GM19455 (cell line): ENCODE data around the gene DGCR2.

Experiments
- ATAC-seq: cut with Tn5 transposase; IDR thresholded peaks from one replicate; pipeline ENCODE4 v1.9.1; 2021; ENCODE audit not compliant: unreplicated experiment

DGCR2 gene

GRCh38 chr22:19110064-19110458 is 12.2 kb downstream of the DGCR2 start:
- no peak for ATAC-seq

- peak; percentile 79 for ATAC-seq
Measured at GRCh38 chr22:19109198-19110063, 12.8 kb downstream of the DGCR2 start.

GRCh38 chr22:19108807-19109197 is 13.4 kb downstream of the DGCR2 start:
- ATAC-seq: no peak

GRCh38 chr22:19107730-19108074 is 14.5 kb downstream of the DGCR2 start:
- ATAC-seq: no peak

- ATAC-seq: no peak
Measured at GRCh38 chr22:19106886-19107729, 15.1 kb downstream of the DGCR2 start.

GRCh38 chr22:19105867-19106802 is 16.1 kb downstream of the DGCR2 start:
- ATAC-seq: no peak

GRCh38 chr22:19105456-19105855 is 16.8 kb downstream of the DGCR2 start:
- no peak for ATAC-seq

GRCh38 chr22:19103880-19104821 is 18.1 kb downstream of the DGCR2 start:
- no peak for ATAC-seq

GRCh38 chr22:19098157-19098556 is 24.1 kb downstream of the DGCR2 start:
- no peak for ATAC-seq

GRCh38 chr22:19097518-19097917 is 24.7 kb downstream of the DGCR2 start:
- ATAC-seq: no peak

GRCh38 chr22:19096555-19096954 is 25.7 kb downstream of the DGCR2 start:
- ATAC-seq: no peak

GRCh38 chr22:19094393-19094997 is 27.7 kb downstream of the DGCR2 start:
- ATAC-seq: no peak

- ATAC-seq: no peak
Measured at GRCh38 chr22:19092725-19093124, 29.5 kb downstream of the DGCR2 start.

- no peak for ATAC-seq
Measured at GRCh38 chr22:19090586-19091127, 31.6 kb downstream of the DGCR2 start.

GRCh38 chr22:19090183-19090582 is 32.0 kb downstream of the DGCR2 start:
- ATAC-seq: no peak

- ATAC-seq: no peak
Measured at GRCh38 chr22:19088866-19089595, 33.2 kb downstream of the DGCR2 start.

- ATAC-seq: no peak
Measured at GRCh38 chr22:19086896-19087295, 35.3 kb downstream of the DGCR2 start.

GRCh38 chr22:19086417-19086816 is 35.8 kb downstream of the DGCR2 start:
- no peak for ATAC-seq
